HepG2 (cell line): ENCODE data around the gene USP12. TPM values are rescaled to one million over a fixed set of nuclear protein-coding genes. Genes with fewer than 3 reads are reported as not detected.

Experiments
- ATAC-seq: fragments of 200-7000 bp; cut with Tn5 transposase; 3 replicates; pipeline ENCODE4 v1.9.1; 2020; ENCODE audit warnings: mild to moderate bottlenecking, moderate library complexity
- BruUV-seq: library from RNA; stranded (reverse); fragments of 400-500 nt; replicated peaks from 2 replicates; lab custom pipeline; 2021; lab: Mats Ljungman, UMichigan
- CTCF ChIA-PET: fragments of 300-600 bp; formaldehyde crosslinking; extraction: SDS; loops from one replicate; lab custom pipeline; 2021; ENCODE audit warnings: low total read pairs, inconsistent platforms, low intra/inter-chr PET ratio; lab: Yijun Ruan, JAX
- POLR2A ChIA-PET: fragments of 350-600 bp; sonication (Branson Sonifier 250); formaldehyde crosslinking; loops from one replicate; lab custom pipeline; 2020; ENCODE audit warnings: antibody characterized with exemption, inconsistent platforms; lab: Yijun Ruan, JAX
- DNase-seq: peaks from one replicate; pipeline ENCODE4 v3.0.0-alpha.2; 2015; ENCODE audit warnings: low spot score
- FAIRE-seq: peaks from 3 replicates; lab custom pipeline; 2011; peaks lifted over from hg19 to GRCh38; lab: Jason Lieb, UNC
- H2AFZ ChIP-seq: one replicate; pipeline ENCODE4 v1.6.1; 2011; ENCODE audit warnings: low read length, inconsistent platforms
- H3K27ac ChIP-seq: fragments of 300-600 bp; 3 replicates; pipeline ENCODE4 v1.8.0; 2011; ENCODE audit warnings: mixed run types, mild to moderate bottlenecking, mixed read lengths, low read length, inconsistent platforms; ENCODE audit not compliant: insufficient read depth; ENCODE audit errors: extremely low read length
- H3K27me3 ChIP-seq, 2 experiments: fragments of 200-600 bp in 1 of 2; 2 replicates in 1 of 2; 3 replicates in 1 of 2; pipeline versions ENCODE4 v1.6.0 to v1.8.0; 2011; ENCODE audit warnings: low read length in 2 of 2, mild to moderate bottlenecking in 2 of 2, moderate library complexity in 2 of 2, inconsistent platforms in 1 of 2; ENCODE audit not compliant: insufficient read depth in 2 of 2, control insufficient read depth in 1 of 2
- H3K36me3 ChIP-seq, 2 experiments: fragments of 200-600 bp in 1 of 2; replicated peaks in 1 of 2; 2 replicates in 1 of 2; 3 replicates in 1 of 2; pipeline versions ENCODE4 v1.5.1 to v1.8.0; 2011; ENCODE audit warnings: low read length in 2 of 2, inconsistent platforms in 1 of 2; ENCODE audit not compliant: insufficient read depth in 2 of 2, control insufficient read depth in 1 of 2
- H3K4me1 ChIP-seq: 2 replicates; pipeline ENCODE4 v1.5.1; 2012; ENCODE audit warnings: low read length, inconsistent platforms; ENCODE audit not compliant: insufficient read depth
- H3K4me2 ChIP-seq: 2 replicates; pipeline ENCODE4 v1.6.0; 2011; ENCODE audit warnings: low read depth, low read length, inconsistent platforms
- H3K4me3 ChIP-seq, 3 experiments: fragments of 200-600 bp in 1 of 3; sonication (generic), shearing (Covaris generic) in 1 of 3; replicated peaks in 1 of 3; 2 replicates each; pipeline ENCODE4 v1.5.1; 2011 to 2016; ENCODE audit warnings: low read length in 3 of 3, inconsistent platforms in 2 of 3, low read depth in 2 of 3, mild to moderate bottlenecking in 2 of 3, control low read depth in 1 of 3, mixed read lengths in 1 of 3; ENCODE audit not compliant: insufficient read depth in 1 of 3
- H3K79me2 ChIP-seq: one replicate; pipeline ENCODE4 v1.6.1; 2011; ENCODE audit warnings: low read length, inconsistent platforms; ENCODE audit not compliant: insufficient read depth
- H3K9ac ChIP-seq: 2 replicates; pipeline ENCODE4 v1.6.0; 2011; ENCODE audit warnings: mild to moderate bottlenecking, low read depth, low read length, inconsistent platforms; ENCODE audit not compliant: insufficient read depth
- H3K9me3 ChIP-seq: 2 replicates; pipeline ENCODE4 v1.5.1; 2012; ENCODE audit warnings: mild to moderate bottlenecking, low read length
- H4K20me1 ChIP-seq: 2 replicates; pipeline ENCODE4 v1.6.0; 2011; ENCODE audit warnings: inconsistent platforms, mild to moderate bottlenecking, low read length, moderate library complexity; ENCODE audit not compliant: insufficient read depth
- CHD4 ChIP-seq: fragments of 200-600 bp; sonication (generic); IDR thresholded peaks from 2 replicates; pipeline ENCODE4 v1.7.0; 2017; ENCODE audit warnings: mild to moderate bottlenecking, low read length, borderline replicate concordance
- FIP1L1 ChIP-seq: fragments of 200-400 bp; formaldehyde crosslinking; IDR thresholded peaks from 2 replicates; pipeline ENCODE4 v1.6.1; 2018; ENCODE audit warnings: low read depth, mild to moderate bottlenecking, low read length, moderate library complexity, borderline replicate concordance; ENCODE audit not compliant: insufficient read depth
- TSC22D2 ChIP-seq: sonication (generic); formaldehyde crosslinking; IDR thresholded peaks from 2 replicates; pipeline ENCODE4 v1.5.1; 2020; ENCODE audit warnings: missing genetic modification reagents, mild to moderate bottlenecking, borderline replicate concordance
- ZNF33B ChIP-seq: sonication (generic); formaldehyde crosslinking; IDR thresholded peaks from 2 replicates; pipeline ENCODE4 v1.5.1; 2020; ENCODE audit warnings: mild to moderate bottlenecking, missing genetic modification reagents
- ZNF660 ChIP-seq: sonication (generic); formaldehyde crosslinking; IDR thresholded peaks from 2 replicates; pipeline ENCODE4 v1.5.1; 2020; ENCODE audit warnings: mild to moderate bottlenecking, low read depth, missing genetic modification reagents, borderline replicate concordance
- ZNF781 ChIP-seq: sonication (generic); formaldehyde crosslinking; IDR thresholded peaks from 2 replicates; pipeline ENCODE4 v1.5.1; 2020; ENCODE audit warnings: borderline replicate concordance, mild to moderate bottlenecking, missing genetic modification reagents; ENCODE audit errors: not compliant biosample characterization
- ZNF879 ChIP-seq: sonication (generic); formaldehyde crosslinking; IDR thresholded peaks from 2 replicates; pipeline ENCODE4 v1.8.1; 2023; ENCODE audit warnings: missing genetic modification reagents
- WGBS: methylation state at CpG from one replicate; pipeline ENCODE4 v1.1.6; 2017; ENCODE audit warnings: low lambda C conversion rate; 5-methylcytosine and 5-hydroxymethylcytosine counted together
- in situ Hi-C: cut with HindIII; loops from 2 replicates; pipeline ENCODE4 v1.10.0; 2017; ENCODE audit warnings: low pct_unique_long_range_greater_than_20kb; ENCODE audit not compliant: extremely low pct_ligation_motif_present
- intact Hi-C: fragments of 100-400 bp; cut with micrococcal nuclease; formaldehyde crosslinking; loops from one replicate; pipeline ENCODE4 v1.10.0; 2022; ENCODE audit not compliant: unreplicated experiment
- polyA plus RNA-seq, 8 experiments: library from polyadenylated mRNA; depleted of rRNA in 3 of 8; stranded (reverse) in 7 of 8; unstranded in 1 of 8; fragments of >200 nt; fragmentation: Illumina TruSeq in 4 of 8; extraction: Trizol in 4 of 8; gene quantifications; 2 replicates each; pipeline versions ENCODE4 v1.2.1 to v1.2.3, GENCODE V29; 2011 to 2016; ENCODE audit warnings: low read depth in 4 of 8, missing spikeins in 1 of 8, mixed read lengths in 1 of 8; ENCODE audit not compliant: insufficient read depth in 1 of 8
- total RNA-seq, 5 experiments: library from RNA; depleted of rRNA; stranded (reverse); fragments of >200 nt; fragmentation: Illumina TruSeq; extraction: Trizol; gene quantifications; 2 replicates each; pipeline ENCODE4 v1.2.3, GENCODE V29; 2016; ENCODE audit warnings: low read depth in 1 of 5
- TF ChIP-seq, protein P1 (sequence below): sonication (generic); formaldehyde crosslinking; IDR thresholded peaks from 2 replicates; pipeline ENCODE4 v1.8.1; 2023; ENCODE audit warnings: missing genetic modification reagents, inconsistent platforms, borderline replicate concordance
- TF ChIP-seq, protein P2 (sequence below): IDR thresholded peaks from 2 replicates; pipeline ENCODE4 v1.6.1; 2016; ENCODE audit warnings: low read depth, missing genetic modification reagents, missing compliant biosample characterization

USP12 gene
- total and polyA plus RNA-seq, 2 of the 13 experiments (the other 11 are each of a cell fraction or from before 2014, with no cell fraction given): 9.8 to 19.5 TPM

DNA sequence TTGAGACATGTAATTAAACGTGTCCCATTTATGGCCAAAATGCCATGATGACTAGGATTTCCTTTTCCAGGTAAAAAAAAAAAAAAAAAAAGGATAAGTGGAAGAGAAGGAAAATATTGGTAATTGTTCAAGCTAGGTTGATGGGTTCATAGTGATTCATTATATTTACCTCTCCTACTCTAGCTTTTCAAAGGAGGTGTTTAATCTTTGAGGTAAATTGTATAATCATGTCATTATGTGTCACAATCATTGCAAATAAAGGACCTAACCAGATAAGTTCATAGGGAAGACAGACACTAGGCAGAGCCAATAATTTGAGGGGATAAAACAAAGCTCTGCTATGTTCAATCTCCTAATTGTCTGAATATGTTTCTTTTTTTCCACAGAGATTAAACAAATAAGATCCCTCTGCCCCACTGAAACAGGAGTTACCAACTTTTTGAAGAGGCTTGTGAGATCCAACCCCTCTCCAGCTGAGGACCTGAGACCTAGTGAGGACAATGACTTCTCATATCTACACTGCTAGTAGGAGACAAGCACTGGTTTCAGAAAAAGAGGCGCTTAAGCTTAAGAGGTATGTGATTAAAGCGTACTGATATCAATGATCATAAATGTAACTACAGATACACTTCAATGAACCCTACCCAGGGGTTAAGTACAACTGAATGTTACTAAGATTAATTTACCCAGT, 61.4 kb downstream of the USP12 start (continued):
- TF ChIP-seq, protein P1, sequence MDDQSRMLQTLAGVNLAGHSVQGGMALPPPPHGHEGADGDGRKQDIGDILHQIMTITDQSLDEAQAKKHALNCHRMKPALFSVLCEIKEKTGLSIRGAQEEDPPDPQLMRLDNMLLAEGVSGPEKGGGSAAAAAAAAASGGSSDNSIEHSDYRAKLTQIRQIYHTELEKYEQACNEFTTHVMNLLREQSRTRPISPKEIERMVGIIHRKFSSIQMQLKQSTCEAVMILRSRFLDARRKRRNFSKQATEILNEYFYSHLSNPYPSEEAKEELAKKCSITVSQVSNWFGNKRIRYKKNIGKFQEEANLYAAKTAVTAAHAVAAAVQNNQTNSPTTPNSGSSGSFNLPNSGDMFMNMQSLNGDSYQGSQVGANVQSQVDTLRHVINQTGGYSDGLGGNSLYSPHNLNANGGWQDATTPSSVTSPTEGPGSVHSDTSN (CRISPR knock-in tag): no peak

- Histone ChIP-seq H3K9ac (no peak overlapping the region), H4K20me1 (no peaks in the 10 kb centered on the region), H3K27ac (no peak overlapping the region), H3K27me3 (no peaks in the 10 kb centered on the region), H3K79me2 (no peaks in the 10 kb centered on the region), H3K36me3 (peaks cover 6 to 7% of the 10 kb centered on the region in 2 experiments; a peak in 2 of 5 replicates), H2AFZ (no peak overlapping the region), H3K4me1 (no peaks in the 10 kb centered on the region), H3K9me3 (no peaks in the 10 kb centered on the region), H3K4me2 (no peak overlapping the region), H3K4me3 (no peak overlapping the region)
- intact Hi-C loops: no loop called here
- TF ChIP-seq ZNF660 (CRISPR knock-in tag) (no peak), ZNF33B (CRISPR knock-in tag) (no peak), FIP1L1 (no peak), ZNF879 (no peak), CHD4 (no peak), ZNF781 (no peak), TSC22D2 (CRISPR knock-in tag) (no peak)
- TF ChIP-seq, protein P2, sequence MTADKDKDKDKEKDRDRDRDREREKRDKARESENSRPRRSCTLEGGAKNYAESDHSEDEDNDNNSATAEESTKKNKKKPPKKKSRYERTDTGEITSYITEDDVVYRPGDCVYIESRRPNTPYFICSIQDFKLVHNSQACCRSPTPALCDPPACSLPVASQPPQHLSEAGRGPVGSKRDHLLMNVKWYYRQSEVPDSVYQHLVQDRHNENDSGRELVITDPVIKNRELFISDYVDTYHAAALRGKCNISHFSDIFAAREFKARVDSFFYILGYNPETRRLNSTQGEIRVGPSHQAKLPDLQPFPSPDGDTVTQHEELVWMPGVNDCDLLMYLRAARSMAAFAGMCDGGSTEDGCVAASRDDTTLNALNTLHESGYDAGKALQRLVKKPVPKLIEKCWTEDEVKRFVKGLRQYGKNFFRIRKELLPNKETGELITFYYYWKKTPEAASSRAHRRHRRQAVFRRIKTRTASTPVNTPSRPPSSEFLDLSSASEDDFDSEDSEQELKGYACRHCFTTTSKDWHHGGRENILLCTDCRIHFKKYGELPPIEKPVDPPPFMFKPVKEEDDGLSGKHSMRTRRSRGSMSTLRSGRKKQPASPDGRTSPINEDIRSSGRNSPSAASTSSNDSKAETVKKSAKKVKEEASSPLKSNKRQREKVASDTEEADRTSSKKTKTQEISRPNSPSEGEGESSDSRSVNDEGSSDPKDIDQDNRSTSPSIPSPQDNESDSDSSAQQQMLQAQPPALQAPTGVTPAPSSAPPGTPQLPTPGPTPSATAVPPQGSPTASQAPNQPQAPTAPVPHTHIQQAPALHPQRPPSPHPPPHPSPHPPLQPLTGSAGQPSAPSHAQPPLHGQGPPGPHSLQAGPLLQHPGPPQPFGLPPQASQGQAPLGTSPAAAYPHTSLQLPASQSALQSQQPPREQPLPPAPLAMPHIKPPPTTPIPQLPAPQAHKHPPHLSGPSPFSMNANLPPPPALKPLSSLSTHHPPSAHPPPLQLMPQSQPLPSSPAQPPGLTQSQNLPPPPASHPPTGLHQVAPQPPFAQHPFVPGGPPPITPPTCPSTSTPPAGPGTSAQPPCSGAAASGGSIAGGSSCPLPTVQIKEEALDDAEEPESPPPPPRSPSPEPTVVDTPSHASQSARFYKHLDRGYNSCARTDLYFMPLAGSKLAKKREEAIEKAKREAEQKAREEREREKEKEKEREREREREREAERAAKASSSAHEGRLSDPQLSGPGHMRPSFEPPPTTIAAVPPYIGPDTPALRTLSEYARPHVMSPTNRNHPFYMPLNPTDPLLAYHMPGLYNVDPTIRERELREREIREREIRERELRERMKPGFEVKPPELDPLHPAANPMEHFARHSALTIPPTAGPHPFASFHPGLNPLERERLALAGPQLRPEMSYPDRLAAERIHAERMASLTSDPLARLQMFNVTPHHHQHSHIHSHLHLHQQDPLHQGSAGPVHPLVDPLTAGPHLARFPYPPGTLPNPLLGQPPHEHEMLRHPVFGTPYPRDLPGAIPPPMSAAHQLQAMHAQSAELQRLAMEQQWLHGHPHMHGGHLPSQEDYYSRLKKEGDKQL (CRISPR knock-in tag): no peak
- FAIRE-seq (no peak), DNase-seq (no peak), ATAC-seq (no peak)
- 98% methylated on average over 5 of the region's 5 CpGs for WGBS
- in situ Hi-C loops: no loop called here
- no TSS peak for BruUV-seq
- ChIA-PET POLR2A (no interaction called here), CTCF (no interaction called here)
These were observed 65.5 kb downstream of the USP12 start for GRCh38 chr13:27106144-27106543.
